OCI-LY1 (cell line): ENCODE results near the gene ETF1.

ENCODE experiments used
- EZH2 ChIP-seq: fragments of 200-600 bp; sonication (generic), shearing (Covaris generic); IDR thresholded peaks from 2 replicates; pipeline ENCODE4 v1.8.0; 2017; ENCODE audit warnings: borderline replicate concordance, mixed run types, mild to moderate bottlenecking, antibody characterized with exemption, low read length, moderate library complexity, mixed read lengths
- TF ChIP-seq, protein P1 (sequence below): fragments of 200-600 bp; sonication (generic), shearing (Covaris generic); IDR thresholded peaks from 2 replicates; pipeline ENCODE4 v1.5.1; 2017; ENCODE audit warnings: mild to moderate bottlenecking, antibody characterized with exemption, low read length, moderate library complexity, mixed read lengths

DNA sequence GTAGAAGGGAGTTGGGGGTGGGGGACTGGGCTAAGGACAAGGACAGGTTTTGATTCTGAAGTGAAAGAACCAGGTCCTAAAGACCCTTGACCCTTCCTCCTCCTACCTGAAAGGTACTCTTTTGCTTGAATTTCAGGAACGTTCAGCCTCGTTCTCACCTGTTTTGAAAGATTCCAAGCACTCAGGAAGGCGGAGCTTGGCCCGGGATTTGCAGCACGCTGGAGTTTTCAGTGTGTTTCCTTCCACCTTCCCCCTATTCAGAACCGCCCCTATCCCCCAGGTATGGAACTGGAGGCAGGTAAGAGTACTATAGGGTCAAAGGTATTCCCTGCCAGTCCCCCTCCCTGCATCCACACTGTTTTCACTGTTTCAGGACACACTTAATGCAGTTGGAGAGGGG lies 70.7 kb downstream of the ETF1 start:
- TF ChIP-seq, protein P1, sequence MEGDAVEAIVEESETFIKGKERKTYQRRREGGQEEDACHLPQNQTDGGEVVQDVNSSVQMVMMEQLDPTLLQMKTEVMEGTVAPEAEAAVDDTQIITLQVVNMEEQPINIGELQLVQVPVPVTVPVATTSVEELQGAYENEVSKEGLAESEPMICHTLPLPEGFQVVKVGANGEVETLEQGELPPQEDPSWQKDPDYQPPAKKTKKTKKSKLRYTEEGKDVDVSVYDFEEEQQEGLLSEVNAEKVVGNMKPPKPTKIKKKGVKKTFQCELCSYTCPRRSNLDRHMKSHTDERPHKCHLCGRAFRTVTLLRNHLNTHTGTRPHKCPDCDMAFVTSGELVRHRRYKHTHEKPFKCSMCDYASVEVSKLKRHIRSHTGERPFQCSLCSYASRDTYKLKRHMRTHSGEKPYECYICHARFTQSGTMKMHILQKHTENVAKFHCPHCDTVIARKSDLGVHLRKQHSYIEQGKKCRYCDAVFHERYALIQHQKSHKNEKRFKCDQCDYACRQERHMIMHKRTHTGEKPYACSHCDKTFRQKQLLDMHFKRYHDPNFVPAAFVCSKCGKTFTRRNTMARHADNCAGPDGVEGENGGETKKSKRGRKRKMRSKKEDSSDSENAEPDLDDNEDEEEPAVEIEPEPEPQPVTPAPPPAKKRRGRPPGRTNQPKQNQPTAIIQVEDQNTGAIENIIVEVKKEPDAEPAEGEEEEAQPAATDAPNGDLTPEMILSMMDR = no peak
- TF ChIP-seq EZH2 = no peak
